A673 (cell line): ENCODE data around the gene ZBTB22.

Source experiments
- EZH2 ChIP-seq: fragments of 200-600 bp; sonication (generic); IDR thresholded peaks from 2 replicates; pipeline ENCODE4 v1.6.1; 2017; ENCODE audit warnings: borderline replicate concordance, low read depth, mild to moderate bottlenecking, mixed read lengths, antibody characterized with exemption, low read length; ENCODE audit not compliant: poor library complexity, severe bottlenecking
- TF ChIP-seq, protein P1 (sequence below): fragments of 300-800, 200-600 bp; sonication (generic); conservative IDR thresholded peaks from 2 replicates; pipeline ENCODE4 v1.5.1; 2017; ENCODE audit warnings: low read depth, mild to moderate bottlenecking, antibody characterized with exemption, low read length, moderate library complexity, mixed read lengths

DNA sequence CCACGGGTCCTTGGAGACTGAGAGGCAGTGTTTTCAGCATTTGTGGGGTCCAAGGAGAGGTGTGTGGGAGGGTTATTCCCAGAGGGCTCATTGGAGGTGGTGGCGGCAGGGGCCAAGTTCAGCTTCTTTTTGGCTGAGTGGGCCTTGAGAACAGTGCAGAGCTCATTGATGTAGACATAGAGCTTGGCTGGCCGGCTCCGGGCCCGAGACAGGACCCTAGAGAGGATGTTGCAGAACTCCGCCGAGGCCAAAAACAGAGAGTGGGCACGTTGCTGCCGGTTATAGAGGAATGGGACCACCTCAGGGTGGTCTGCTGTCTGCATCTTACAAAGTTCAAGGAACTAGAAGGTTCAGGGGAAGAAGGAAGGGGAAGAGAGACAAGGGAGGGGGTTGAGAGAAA lies 3.7 kb upstream of the ZBTB22 start:
- TF ChIP-seq, protein P1, sequence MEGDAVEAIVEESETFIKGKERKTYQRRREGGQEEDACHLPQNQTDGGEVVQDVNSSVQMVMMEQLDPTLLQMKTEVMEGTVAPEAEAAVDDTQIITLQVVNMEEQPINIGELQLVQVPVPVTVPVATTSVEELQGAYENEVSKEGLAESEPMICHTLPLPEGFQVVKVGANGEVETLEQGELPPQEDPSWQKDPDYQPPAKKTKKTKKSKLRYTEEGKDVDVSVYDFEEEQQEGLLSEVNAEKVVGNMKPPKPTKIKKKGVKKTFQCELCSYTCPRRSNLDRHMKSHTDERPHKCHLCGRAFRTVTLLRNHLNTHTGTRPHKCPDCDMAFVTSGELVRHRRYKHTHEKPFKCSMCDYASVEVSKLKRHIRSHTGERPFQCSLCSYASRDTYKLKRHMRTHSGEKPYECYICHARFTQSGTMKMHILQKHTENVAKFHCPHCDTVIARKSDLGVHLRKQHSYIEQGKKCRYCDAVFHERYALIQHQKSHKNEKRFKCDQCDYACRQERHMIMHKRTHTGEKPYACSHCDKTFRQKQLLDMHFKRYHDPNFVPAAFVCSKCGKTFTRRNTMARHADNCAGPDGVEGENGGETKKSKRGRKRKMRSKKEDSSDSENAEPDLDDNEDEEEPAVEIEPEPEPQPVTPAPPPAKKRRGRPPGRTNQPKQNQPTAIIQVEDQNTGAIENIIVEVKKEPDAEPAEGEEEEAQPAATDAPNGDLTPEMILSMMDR = no peak
- no peak for TF ChIP-seq EZH2
